Dendritic cell treated with granulocyte-macrophage colony-stimulating factor and Interleukin-4, amounts not matched to agents 40 ng/mL and 50 ng/mL, for 4 days (primary cell): ENCODE results near the gene LIN7A.

Experiments
- H3K27ac Mint-ChIP-seq: one replicate; pipeline ENCODE4 v1.8.0; 2022; ENCODE audit warnings: mild to moderate bottlenecking, mixed read lengths
- H3K27me3 Mint-ChIP-seq: one replicate; pipeline ENCODE4 v1.8.0; 2022; ENCODE audit warnings: mild to moderate bottlenecking, mixed read lengths
- H3K36me3 Mint-ChIP-seq: one replicate; pipeline ENCODE4 v1.8.0; 2022; ENCODE audit warnings: low read depth, mixed read lengths
- H3K4me1 Mint-ChIP-seq: one replicate; pipeline ENCODE4 v1.8.0; 2022; ENCODE audit warnings: low read depth, mixed read lengths
- H3K4me3 Mint-ChIP-seq: one replicate; pipeline ENCODE4 v1.8.0; 2022; ENCODE audit warnings: mild to moderate bottlenecking, moderate library complexity, mixed read lengths
- H3K9me3 Mint-ChIP-seq: one replicate; pipeline ENCODE4 v1.8.0; 2022; ENCODE audit warnings: mixed read lengths
- intact Hi-C: fragments of 100-400 bp; cut with micrococcal nuclease; formaldehyde crosslinking; loops from one replicate; pipeline ENCODE4 v1.15.0; 2022

The LIN7A gene, protein sequence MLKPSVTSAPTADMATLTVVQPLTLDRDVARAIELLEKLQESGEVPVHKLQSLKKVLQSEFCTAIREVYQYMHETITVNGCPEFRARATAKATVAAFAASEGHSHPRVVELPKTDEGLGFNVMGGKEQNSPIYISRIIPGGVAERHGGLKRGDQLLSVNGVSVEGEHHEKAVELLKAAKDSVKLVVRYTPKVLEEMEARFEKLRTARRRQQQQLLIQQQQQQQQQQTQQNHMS

DNA sequence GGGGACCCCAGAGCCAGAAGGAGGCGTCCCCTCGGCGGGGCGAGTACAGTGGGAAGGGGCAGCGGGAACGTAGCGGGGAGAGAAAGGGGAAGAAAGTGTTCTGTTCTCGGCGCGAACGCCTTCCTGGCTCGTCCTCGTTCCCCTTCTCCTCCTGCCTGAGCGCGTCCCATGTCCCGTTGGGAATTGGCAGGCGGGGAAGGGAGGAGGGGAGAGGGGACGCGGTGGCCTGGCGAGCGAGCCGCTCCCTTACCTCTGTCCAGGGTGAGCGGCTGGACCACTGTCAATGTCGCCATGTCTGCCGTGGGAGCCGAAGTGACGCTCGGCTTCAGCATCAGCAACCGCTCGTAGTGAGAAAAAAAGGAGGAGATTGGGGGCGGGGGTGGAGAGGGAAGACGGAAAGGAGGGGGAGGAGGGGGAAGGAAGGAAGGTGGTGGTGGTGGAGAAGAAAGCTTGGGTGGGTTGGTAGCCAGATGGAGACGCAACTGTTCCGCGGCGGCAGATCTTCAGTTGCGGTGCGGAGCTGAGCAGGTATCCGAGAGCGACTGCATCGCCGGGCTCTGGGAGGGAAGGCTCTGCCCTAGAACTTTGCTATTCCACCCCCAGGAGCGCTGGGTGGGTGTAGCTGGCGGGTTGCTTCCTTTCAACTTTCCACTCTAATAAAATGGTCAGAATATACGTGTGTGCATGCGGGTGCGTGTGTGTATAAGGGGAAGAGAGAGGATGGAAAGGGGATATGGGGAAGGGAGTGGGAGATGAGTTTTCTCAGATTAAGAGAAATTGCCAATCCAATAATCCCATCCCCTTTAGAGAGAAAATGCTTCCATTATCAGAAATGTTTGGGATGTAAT is at the start of gene LIN7A:
Gene LIN7A (minus strand): TSS at position 544 of the 848 bp plus-strand sequence. CDS start 212 bp downstream, at position 332.
- H3K4me3 Mint-ChIP-seq: peak within 1 kb of the TSS; percentile 92
- H3K9me3 Mint-ChIP-seq: no peaks in the 10 kb centered on the region
- H3K4me1 Mint-ChIP-seq: peaks cover 31% of the 10 kb centered on the region
- intact Hi-C loops: no loop called here
- peaks cover 14% of the 10 kb centered on the region for H3K36me3 Mint-ChIP-seq
- H3K27me3 Mint-ChIP-seq: no peaks in the 10 kb centered on the region
- peak within 1 kb of the TSS; percentile 89 for H3K27ac Mint-ChIP-seq

DNA sequence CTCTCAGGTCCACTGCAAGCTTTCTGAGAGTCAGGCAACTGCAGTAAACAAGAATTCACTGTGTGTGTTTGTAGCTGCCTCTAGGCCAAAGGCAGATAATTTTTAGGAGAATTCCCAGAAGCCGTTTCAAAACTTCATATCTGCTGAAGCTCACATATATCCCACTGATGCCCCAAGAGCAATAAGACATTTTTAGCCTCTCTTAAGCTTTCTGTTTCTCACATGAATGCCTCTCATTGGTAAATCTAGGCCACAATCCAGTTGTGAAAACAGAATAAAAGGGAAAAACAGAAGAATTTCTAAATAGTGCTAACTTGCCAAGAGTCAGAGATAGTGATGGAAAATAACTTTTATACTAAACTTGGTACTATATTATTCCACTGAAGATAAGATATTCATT is 48.5 kb upstream of the LIN7A start:
- Mint-ChIP-seq H3K27me3 (no peaks in the 10 kb centered on the region), H3K36me3 (no peaks in the 10 kb centered on the region), H3K9me3 (no peaks in the 10 kb centered on the region), H3K27ac (no peak overlapping the region), H3K4me3 (no peak overlapping the region), H3K4me1 (no peaks in the 10 kb centered on the region)
- intact Hi-C loops: no loop called here

DNA sequence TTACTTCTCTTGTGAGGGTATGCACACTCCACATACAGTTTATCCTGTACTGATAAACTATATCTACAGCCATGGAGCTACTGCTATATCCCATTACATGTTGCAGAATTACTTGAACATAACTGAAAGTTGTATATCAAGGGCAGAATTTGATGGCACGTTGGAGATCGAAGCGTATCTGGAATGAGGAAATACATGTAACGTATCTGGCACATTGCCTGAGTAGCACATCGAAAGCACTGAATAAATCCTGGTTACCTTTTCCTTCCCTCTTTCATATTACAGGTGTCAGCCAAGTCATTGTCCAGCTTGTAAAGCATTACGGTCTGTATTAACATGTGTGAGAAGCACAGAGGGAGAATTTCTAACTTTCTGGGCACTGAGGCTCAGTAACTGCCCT is 42.1 kb upstream of the LIN7A start:
- Mint-ChIP-seq H3K27me3 (no peaks in the 10 kb centered on the region), H3K9me3 (no peaks in the 10 kb centered on the region), H3K4me3 (no peak overlapping the region), H3K27ac (no peak overlapping the region), H3K36me3 (no peaks in the 10 kb centered on the region), H3K4me1 (peaks cover 7% of the 10 kb centered on the region)
- intact Hi-C loops: no loop called here

DNA sequence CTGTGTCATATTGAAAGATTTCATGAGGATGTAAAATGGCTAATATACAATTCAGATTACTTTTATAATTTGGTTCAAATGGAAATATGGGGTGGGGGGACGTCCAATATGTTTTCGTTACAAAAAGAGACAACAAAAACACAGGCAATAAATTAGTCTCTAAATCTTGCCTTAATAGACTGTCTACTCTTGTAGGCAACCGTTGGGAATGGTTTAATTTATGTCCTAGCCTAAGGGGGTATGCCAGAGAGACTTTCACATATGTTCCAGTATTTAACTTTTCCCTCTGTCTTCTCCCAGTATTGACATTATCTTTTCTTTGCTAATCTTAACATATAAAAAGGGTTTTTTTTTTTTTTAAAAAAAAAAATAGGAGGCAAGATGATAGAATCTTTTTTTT is 41.5 kb upstream of the LIN7A start:
- intact Hi-C loops: no loop called here
- no peak overlapping the region for H3K4me3 Mint-ChIP-seq
- H3K27ac Mint-ChIP-seq: no peak overlapping the region
- H3K36me3 Mint-ChIP-seq: no peaks in the 10 kb centered on the region
- no peaks in the 10 kb centered on the region for H3K9me3 Mint-ChIP-seq
- H3K27me3 Mint-ChIP-seq: no peaks in the 10 kb centered on the region
- peaks cover 7% of the 10 kb centered on the region for H3K4me1 Mint-ChIP-seq

DNA sequence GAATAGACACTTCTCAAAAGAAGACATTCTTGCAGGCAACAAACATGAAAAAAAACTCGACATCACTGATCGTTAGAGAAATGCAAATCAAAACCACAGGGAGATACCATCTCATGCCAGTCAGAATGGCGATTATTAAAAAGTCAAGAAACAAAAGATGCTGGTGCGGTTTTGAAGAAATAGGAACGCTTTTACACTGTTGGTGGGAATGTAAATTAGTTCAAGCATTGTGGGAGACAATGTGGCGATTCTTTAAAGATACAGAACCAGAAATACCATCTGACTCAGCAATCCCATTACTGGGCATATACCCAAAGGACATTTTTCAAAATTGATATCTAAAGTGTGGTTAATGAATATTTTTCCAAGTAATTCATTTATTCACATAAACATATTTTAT is 39.6 kb upstream of the LIN7A start:
- H3K27me3 Mint-ChIP-seq: no peaks in the 10 kb centered on the region

DNA sequence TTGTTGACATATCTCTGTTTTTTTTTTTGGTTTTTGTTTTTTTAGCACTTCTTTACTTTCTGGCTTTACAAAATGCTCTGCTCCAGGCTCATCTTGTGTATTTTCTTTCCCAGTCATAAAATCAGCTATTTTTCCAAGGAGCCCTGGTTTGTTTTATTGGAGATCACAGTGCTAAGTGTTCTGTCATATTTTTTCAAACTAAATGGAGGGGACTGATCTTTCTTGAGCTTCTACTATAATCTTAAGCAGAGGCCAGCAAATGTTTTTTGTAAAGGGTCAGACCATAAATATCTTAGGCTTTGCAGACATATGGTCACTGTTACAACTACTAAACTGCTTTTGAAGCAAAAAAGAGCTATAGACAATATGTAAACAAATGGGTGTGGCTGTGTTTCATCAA is 30.6 kb upstream of the LIN7A start:
- Mint-ChIP-seq H3K4me3 (no peak overlapping the region), H3K27ac (no peak overlapping the region), H3K4me1 (no peaks in the 10 kb centered on the region), H3K27me3 (peaks cover 4% of the 10 kb centered on the region), H3K36me3 (no peaks in the 10 kb centered on the region), H3K9me3 (no peaks in the 10 kb centered on the region)
- intact Hi-C loops: no loop called here

More for the DNA sequence above, 39.6 kb upstream of the LIN7A start:
- Mint-ChIP-seq H3K27ac (no peak overlapping the region), H3K36me3 (no peaks in the 10 kb centered on the region), H3K4me3 (no peak overlapping the region), H3K9me3 (no peaks in the 10 kb centered on the region), H3K4me1 (peaks cover 7% of the 10 kb centered on the region)
- intact Hi-C loops: no loop called here

DNA sequence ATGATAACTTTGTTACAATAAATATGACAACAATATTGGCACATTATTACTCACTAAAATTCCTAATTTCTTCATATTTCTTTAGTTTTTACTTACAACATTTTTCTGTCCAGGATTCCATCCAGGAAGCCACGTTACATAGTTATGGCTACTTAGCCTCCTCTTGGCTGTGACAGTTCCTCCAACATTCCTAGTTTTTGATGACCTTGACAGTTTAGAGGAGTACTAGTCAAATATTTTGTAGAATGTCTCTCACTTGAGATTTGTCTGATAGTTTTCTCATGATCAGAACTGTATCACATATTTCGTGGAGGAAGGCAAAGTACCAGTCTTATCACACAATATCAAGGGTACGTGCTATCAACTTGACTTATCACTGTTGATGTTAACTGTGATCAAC is 29.8 kb upstream of the LIN7A start:
- intact Hi-C loops: no loop called here
- Mint-ChIP-seq H3K4me1 (no peaks in the 10 kb centered on the region), H3K36me3 (no peaks in the 10 kb centered on the region), H3K27me3 (peaks cover 4% of the 10 kb centered on the region), H3K27ac (no peak overlapping the region), H3K4me3 (no peak overlapping the region), H3K9me3 (no peaks in the 10 kb centered on the region)

DNA sequence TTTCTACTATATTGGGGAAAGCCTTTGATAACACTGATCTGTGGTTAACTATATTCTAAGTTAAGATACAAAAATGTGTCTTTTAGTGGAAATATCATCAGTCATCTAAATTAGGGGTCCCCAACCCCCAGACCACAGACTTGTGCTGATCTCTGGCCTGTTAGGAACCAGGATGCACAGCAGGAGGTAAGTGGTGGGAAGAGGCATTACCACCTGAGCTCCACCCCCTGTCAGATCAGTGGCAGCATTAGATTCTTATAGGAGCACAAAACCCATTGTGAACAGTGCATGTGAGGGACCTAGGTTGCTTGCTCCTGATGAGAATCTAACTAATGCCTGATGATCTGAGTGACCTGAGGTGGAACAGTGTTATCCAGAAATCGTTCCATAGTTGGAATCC is 28.3 kb upstream of the LIN7A start:
- Mint-ChIP-seq H3K27me3 (peaks cover 4% of the 10 kb centered on the region), H3K4me3 (no peak overlapping the region), H3K36me3 (no peaks in the 10 kb centered on the region), H3K27ac (no peak overlapping the region), H3K9me3 (no peaks in the 10 kb centered on the region), H3K4me1 (no peaks in the 10 kb centered on the region)
- intact Hi-C loops: no loop called here

DNA sequence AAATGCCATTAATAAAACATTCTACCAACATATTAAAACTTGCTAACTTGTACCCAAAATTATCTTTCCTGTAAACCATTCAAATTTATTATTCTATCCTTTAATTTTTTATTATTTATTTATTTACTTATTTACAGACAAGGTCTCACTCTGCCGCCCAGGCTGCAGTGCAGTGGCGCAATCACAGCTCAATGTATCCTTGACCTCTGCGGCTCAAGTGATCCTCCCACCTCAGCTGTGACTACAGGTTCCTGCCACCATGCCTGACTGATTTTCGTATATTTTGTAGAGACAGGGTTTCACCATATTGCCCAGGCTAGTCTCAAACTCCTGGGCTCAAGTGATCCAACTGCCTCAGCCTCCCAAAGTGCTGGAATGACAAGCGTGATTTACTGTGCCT is 20.4 kb upstream of the LIN7A start:
- intact Hi-C loops: no loop called here

DNA sequence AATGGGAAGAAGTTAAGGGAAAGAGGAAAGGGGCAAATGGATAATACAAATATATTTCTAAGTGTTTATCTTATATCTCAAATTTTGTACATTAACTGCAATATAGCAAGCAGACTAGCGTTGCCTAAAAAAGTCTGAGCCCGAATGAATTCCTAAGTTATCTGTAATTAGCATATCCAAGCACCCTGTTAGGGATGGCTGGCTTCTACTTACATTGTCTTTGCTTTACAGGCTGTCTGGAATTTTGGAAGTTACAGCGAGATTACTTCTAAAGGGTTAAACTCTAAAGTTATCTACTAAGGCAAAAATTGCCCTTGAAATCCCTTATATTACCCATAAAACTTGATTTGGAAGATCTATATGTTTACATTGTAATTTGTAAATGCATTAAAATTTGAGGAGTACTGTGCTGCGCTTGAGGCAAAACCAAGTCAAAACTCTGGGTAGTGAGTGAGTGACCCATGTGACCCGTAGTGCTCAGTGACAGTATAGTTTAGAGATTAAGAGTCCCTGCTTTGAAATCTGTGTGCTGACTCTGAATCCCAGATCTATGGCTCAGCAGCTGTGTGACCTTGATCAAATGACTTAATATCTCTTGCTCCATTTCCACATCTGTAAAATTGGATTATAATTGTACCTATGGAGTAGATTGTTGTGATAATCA is 17.3 kb upstream of the LIN7A start:
- no peaks in the 10 kb centered on the region for H3K9me3 Mint-ChIP-seq

More for the DNA sequence above, 20.4 kb upstream of the LIN7A start:
- Mint-ChIP-seq H3K9me3 (no peaks in the 10 kb centered on the region), H3K27me3 (peaks cover 2% of the 10 kb centered on the region), H3K4me3 (no peak overlapping the region), H3K36me3 (no peaks in the 10 kb centered on the region), H3K27ac (no peak overlapping the region), H3K4me1 (no peaks in the 10 kb centered on the region)

DNA sequence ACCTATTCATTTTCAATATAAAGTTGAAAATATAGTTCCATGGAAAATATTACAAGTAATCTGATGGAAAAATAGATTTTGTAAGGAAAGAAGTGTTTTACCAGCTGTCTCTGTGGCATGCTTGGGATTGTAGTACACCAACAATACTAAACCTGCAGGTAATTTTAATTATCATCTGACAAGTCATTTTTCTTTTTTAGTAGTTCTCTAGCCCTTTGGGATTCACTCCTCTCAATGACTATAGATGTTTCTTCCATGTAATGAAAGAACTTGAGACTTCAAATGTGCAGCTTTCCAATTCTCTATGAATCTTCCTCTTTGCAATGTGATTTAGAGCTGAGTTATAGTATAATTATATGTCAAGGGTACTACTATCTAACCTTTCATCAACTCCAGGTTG is 14.7 kb upstream of the LIN7A start:
- Mint-ChIP-seq H3K9me3 (no peaks in the 10 kb centered on the region), H3K27ac (no peak overlapping the region), H3K4me1 (no peaks in the 10 kb centered on the region), H3K27me3 (no peaks in the 10 kb centered on the region), H3K36me3 (no peaks in the 10 kb centered on the region), H3K4me3 (no peak overlapping the region)
- intact Hi-C loops: no loop called here

More for the DNA sequence above, 17.3 kb upstream of the LIN7A start:
- Mint-ChIP-seq H3K4me3 (no peak overlapping the region), H3K27me3 (no peaks in the 10 kb centered on the region), H3K4me1 (no peaks in the 10 kb centered on the region), H3K27ac (no peak overlapping the region), H3K36me3 (no peaks in the 10 kb centered on the region)
- intact Hi-C loops: no loop called here

DNA sequence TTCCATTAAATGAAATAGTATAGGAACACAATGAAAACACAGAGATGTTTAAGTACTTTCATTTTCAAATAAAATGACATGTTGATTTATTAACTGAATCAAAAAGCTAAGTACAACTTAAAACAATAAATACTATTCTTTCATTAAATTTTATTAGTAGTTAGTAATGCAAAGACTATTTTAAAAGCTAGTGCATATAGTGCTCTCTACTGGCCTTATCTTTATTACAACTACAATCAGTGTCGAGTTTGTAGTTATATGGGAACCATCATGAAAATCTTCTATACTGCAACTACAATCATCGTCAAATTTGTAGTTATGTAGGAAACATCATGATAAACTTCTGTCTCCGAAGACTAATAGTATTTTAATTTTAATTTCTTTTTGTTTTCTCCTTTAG is 8.9 kb upstream of the LIN7A start:
- Mint-ChIP-seq H3K4me1 (peaks cover 11% of the 10 kb centered on the region), H3K27ac (no peak overlapping the region), H3K4me3 (no peak overlapping the region), H3K9me3 (no peaks in the 10 kb centered on the region), H3K27me3 (no peaks in the 10 kb centered on the region), H3K36me3 (no peaks in the 10 kb centered on the region)
- intact Hi-C loops: loop anchor here (5.0 to 10.0 kb wide), 4 partner anchors 109 to 534 kb away; no protein-coding TSS in a partner anchor

DNA sequence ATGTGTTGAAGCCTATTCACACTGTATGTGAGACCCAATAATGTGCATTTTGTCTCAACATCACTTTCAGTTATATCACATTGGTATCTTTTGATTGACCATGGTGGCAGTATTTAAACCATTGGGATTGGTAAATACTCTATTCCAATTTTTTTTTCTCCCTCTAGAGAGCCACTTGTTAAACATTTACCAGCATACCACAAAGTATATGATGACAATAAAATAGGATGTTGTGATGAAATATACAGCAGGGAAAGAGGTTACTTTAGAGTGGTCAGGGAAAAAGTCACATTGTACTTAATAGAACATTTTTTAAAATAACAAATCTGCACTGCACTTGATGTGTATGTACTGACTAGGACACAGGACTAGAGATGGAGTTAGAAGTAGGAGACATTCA is 5.6 kb upstream of the LIN7A start:
- Mint-ChIP-seq H3K4me1 (peaks cover 24% of the 10 kb centered on the region), H3K9me3 (no peaks in the 10 kb centered on the region), H3K4me3 (no peak overlapping the region), H3K36me3 (no peaks in the 10 kb centered on the region), H3K27ac (no peak overlapping the region), H3K27me3 (no peaks in the 10 kb centered on the region)
- intact Hi-C loops: loop anchor here (10.0 kb wide), 1 partner anchor 169 kb away; no protein-coding TSS in a partner anchor

DNA sequence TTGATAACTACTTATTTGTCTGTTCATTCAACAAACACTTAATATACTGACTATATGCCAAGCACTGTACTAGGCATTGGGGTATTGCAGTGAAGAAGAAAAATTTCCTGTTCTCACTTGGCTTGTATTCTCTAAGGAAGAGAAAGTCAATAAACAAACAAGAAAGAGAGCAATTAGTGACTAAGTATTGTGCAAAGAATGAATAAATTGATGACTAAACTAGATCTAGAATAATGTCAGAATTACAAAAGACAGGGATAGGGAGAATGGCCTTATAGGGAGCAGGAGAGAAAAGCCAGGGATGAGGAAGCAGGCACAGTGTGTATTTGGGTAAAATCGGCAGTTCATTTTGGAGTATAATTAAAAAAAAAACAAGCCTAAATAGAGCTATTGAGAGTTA is 4.2 kb upstream of the LIN7A start:
- H3K36me3 Mint-ChIP-seq: peaks cover 8% of the 10 kb centered on the region
- H3K9me3 Mint-ChIP-seq: no peaks in the 10 kb centered on the region
- no peak overlapping the region for H3K4me3 Mint-ChIP-seq
- H3K27me3 Mint-ChIP-seq: no peaks in the 10 kb centered on the region
- intact Hi-C loops: loop anchor here (10.0 kb wide), 1 partner anchor 167 kb away; no protein-coding TSS in a partner anchor
- no peak overlapping the region for H3K27ac Mint-ChIP-seq
- H3K4me1 Mint-ChIP-seq: peaks cover 30% of the 10 kb centered on the region
